GM12878 (cell line): ENCODE data around the gene GRIN2D. TPM values are rescaled to one million over a fixed set of nuclear protein-coding genes. Genes with fewer than 3 reads are reported as not detected.

Experiments
- ATAC-seq: fragments of 200-7000 bp; cut with Tn5 transposase; 3 replicates; pipeline ENCODE4 v1.9.1; 2020; ENCODE audit warnings: mild to moderate bottlenecking, moderate library complexity
- BruUV-seq: library from RNA; stranded (reverse); fragments of 400-500 nt; replicated peaks from 2 replicates; lab custom pipeline; 2021; lab: Mats Ljungman, UMichigan
- CTCF ChIA-PET: fragments of 300-600 bp; sonication (Branson Sonifier 250); formaldehyde crosslinking; extraction: SDS; loops from one replicate; lab custom pipeline; 2021; ENCODE audit warnings: inconsistent platforms; lab: Yijun Ruan, JAX
- POLR2A ChIA-PET: fragments of 350-600 bp; formaldehyde crosslinking; extraction: SDS; loops from one replicate; lab custom pipeline; 2021; ENCODE audit warnings: inconsistent platforms; lab: Charles Lee
- RAD21 ChIA-PET: fragments of 300-600 bp; sonication (Branson Sonifier 250); formaldehyde crosslinking; loops from one replicate; lab custom pipeline; 2023; ENCODE audit warnings: antibody characterized with exemption; ENCODE audit not compliant: unreplicated experiment; lab: Charles Lee
- SMC1A ChIA-PET: fragments of 300-600 bp; sonication (Branson Sonifier 250); formaldehyde crosslinking; loops from one replicate; lab custom pipeline; 2023; ENCODE audit not compliant: unreplicated experiment, uncharacterized antibody; lab: Charles Lee
- DNase-seq: peaks from one replicate; pipeline ENCODE4 v3.0.0-alpha.2; 2011; ENCODE audit warnings: low read depth, low spot score
- FAIRE-seq: peaks from 3 replicates; lab custom pipeline; 2011; peaks lifted over from hg19 to GRCh38; lab: Jason Lieb, UNC
- H2AFZ ChIP-seq: 2 replicates; pipeline ENCODE4 v1.6.0; 2011; ENCODE audit warnings: low read depth, low read length, control low read depth; ENCODE audit not compliant: control insufficient read depth
- H3K27ac ChIP-seq: 2 replicates; pipeline ENCODE4 v1.5.1; 2011; ENCODE audit warnings: control low read depth; ENCODE audit not compliant: control insufficient read depth, insufficient read depth
- H3K27me3 ChIP-seq, 2 experiments: replicated peaks in 1 of 2; 2 replicates each; pipeline versions ENCODE4 v1.6.0 to v1.6.1; 2011; ENCODE audit warnings: low read length in 1 of 2; ENCODE audit not compliant: control insufficient read depth in 2 of 2, insufficient read depth in 2 of 2
- H3K36me3 ChIP-seq, 2 experiments: 2 replicates each; pipeline ENCODE4 v1.5.1; 2011; ENCODE audit warnings: low read length in 1 of 2; ENCODE audit not compliant: control insufficient read depth in 2 of 2, insufficient read depth in 2 of 2
- H3K4me1 ChIP-seq: 2 replicates; pipeline ENCODE4 v1.6.1; 2011; ENCODE audit warnings: mild to moderate bottlenecking, low read length, moderate library complexity, mixed read lengths; ENCODE audit not compliant: control insufficient read depth, insufficient read depth
- H3K4me2 ChIP-seq: 2 replicates; pipeline ENCODE4 v1.6.0; 2011; ENCODE audit warnings: control low read depth; ENCODE audit not compliant: control insufficient read depth, insufficient read depth
- H3K4me3 ChIP-seq: fragments of 200-600 bp; sonication (generic); 2 replicates; pipeline ENCODE4 v1.5.1; 2016
- H3K79me2 ChIP-seq: 2 replicates; pipeline ENCODE4 v1.6.0; 2011; ENCODE audit warnings: low read length; ENCODE audit not compliant: control insufficient read depth, insufficient read depth
- H3K9ac ChIP-seq: 2 replicates; pipeline ENCODE4 v1.8.0; 2011; ENCODE audit warnings: low read length, control low read depth, mixed read lengths; ENCODE audit not compliant: control insufficient read depth, insufficient read depth
- H3K9me3 ChIP-seq: replicated peaks from 3 replicates; pipeline ENCODE4 v1.5.1; 2011; ENCODE audit warnings: mild to moderate bottlenecking, low read length; ENCODE audit not compliant: control insufficient read depth, insufficient read depth
- H4K20me1 ChIP-seq: 2 replicates; pipeline ENCODE4 v1.6.0; 2011; ENCODE audit not compliant: control insufficient read depth, insufficient read depth
- ASH2L ChIP-seq: fragments of 300-600, 200-600 bp; sonication (generic); IDR thresholded peaks from 2 replicates; pipeline ENCODE4 v1.6.1; 2017; ENCODE audit warnings: low read depth, mild to moderate bottlenecking, borderline replicate concordance
- CBFB ChIP-seq: IDR thresholded peaks from 2 replicates; pipeline ENCODE4 v1.6.1; 2016; ENCODE audit warnings: antibody characterized with exemption, low read depth
- CHD4 ChIP-seq: fragments of 200-600 bp; sonication (generic); IDR thresholded peaks from 2 replicates; pipeline ENCODE4 v1.6.1; 2016; ENCODE audit warnings: mild to moderate bottlenecking
- FOXK2 ChIP-seq: fragments of 450-650 bp; IDR thresholded peaks from 2 replicates; pipeline ENCODE4 v1.6.1; 2017; ENCODE audit warnings: mild to moderate bottlenecking, moderate library complexity
- HCFC1 ChIP-seq: fragments of 150-350 bp; IDR thresholded peaks from 2 replicates; pipeline ENCODE4 v1.6.1; 2014; ENCODE audit warnings: low read length
- HDAC2 ChIP-seq: fragments of 200-600 bp; sonication (generic); IDR thresholded peaks from 2 replicates; pipeline ENCODE4 v1.6.1; 2017
- MTA3 ChIP-seq: IDR thresholded peaks from 2 replicates; pipeline ENCODE4 v1.6.1; 2012; ENCODE audit warnings: low read length, inconsistent platforms, borderline replicate concordance
- NRF1 ChIP-seq: conservative IDR thresholded peaks from 2 replicates; pipeline ENCODE4 v1.6.1; 2011; ENCODE audit warnings: mild to moderate bottlenecking, low read depth, low read length, improper control_type of control experiment
- PBX3 ChIP-seq: IDR thresholded peaks from 2 replicates; pipeline ENCODE4 v1.6.1; 2011; ENCODE audit warnings: mild to moderate bottlenecking, low read depth, low read length, moderate library complexity; ENCODE audit not compliant: insufficient replicate concordance
- POU2F2 ChIP-seq: IDR thresholded peaks from 3 replicates; pipeline ENCODE4 v1.6.1; 2011; ENCODE audit warnings: low read depth, mild to moderate bottlenecking, low read length, borderline replicate concordance
- RB1 ChIP-seq: fragments of 450-650 bp; formaldehyde crosslinking; IDR thresholded peaks from 2 replicates; pipeline ENCODE4 v1.6.1; 2017; ENCODE audit warnings: mild to moderate bottlenecking, borderline replicate concordance
- RFX5 ChIP-seq: IDR thresholded peaks from 2 replicates; pipeline ENCODE4 v1.6.1; 2011; ENCODE audit warnings: low read depth, low read length, improper control_type of control experiment
- SIX5 ChIP-seq: IDR thresholded peaks from 2 replicates; pipeline ENCODE4 v1.6.1; 2011; ENCODE audit warnings: mild to moderate bottlenecking, low read depth, low read length, moderate library complexity; ENCODE audit not compliant: severe bottlenecking
- WGBS: methylation state at CpG from one replicate; pipeline ENCODE4 v1.1.6; 2016; ENCODE audit warnings: low lambda C conversion rate; ENCODE audit not compliant: insufficient replicate concordance, insufficient coverage; ENCODE audit errors: missing lambda C conversion rate; 5-methylcytosine and 5-hydroxymethylcytosine counted together
- in situ Hi-C: fragments of 300-500 bp; cut with MboI; formaldehyde crosslinking; loops from 9 replicates; pipeline ENCODE4 v1.14.3; 2018; ENCODE audit warnings: mixed read lengths
- intact Hi-C: fragments of 100-400 bp; cut with micrococcal nuclease; formaldehyde crosslinking; loops from one replicate; pipeline ENCODE4 v1.14.2; 2022; ENCODE audit not compliant: unreplicated experiment
- polyA plus RNA-seq, 11 experiments: library from polyadenylated mRNA; depleted of rRNA in 4 of 11; unstranded in 6 of 11; stranded (reverse) in 5 of 11; fragments of >200 nt; fragmentation: Nextera tagmentation in 4 of 11; fragmentation: Illumina TruSeq in 1 of 11; extraction: Ambion mirVana in 4 of 11; extraction: Trizol in 1 of 11; gene quantifications; 1 replicate in 1 of 11; 2 replicates in 10 of 11; pipeline versions ENCODE4 v1.2.1 to v1.2.3, GENCODE V29; 2011 to 2016; ENCODE audit warnings: inconsistent platforms in 2 of 11, missing spikeins in 2 of 11, low read depth in 1 of 11
- total RNA-seq, 4 experiments: library from RNA; depleted of rRNA in 3 of 4; stranded (reverse); fragments of >200 nt in 3 of 4; fragmentation: Illumina TruSeq in 1 of 4; extraction: Trizol in 1 of 4; gene quantifications; 2 replicates each; pipeline versions ENCODE4 v1.2.1 to v1.2.3, GENCODE V29; 2013 to 2021
- TF ChIP-seq, protein P1 (sequence below): fragments of 450-650 bp; IDR thresholded peaks from 2 replicates; pipeline ENCODE4 v1.6.1; 2017; ENCODE audit warnings: low read depth, mild to moderate bottlenecking, moderate library complexity
- TF ChIP-seq, protein P2 (sequence below): fragments of 450-650 bp; conservative IDR thresholded peaks from 2 replicates; pipeline ENCODE4 v1.6.1; 2017; ENCODE audit warnings: mild to moderate bottlenecking, moderate library complexity

Gene GRIN2D
- total and polyA plus RNA-seq, 10 of the 15 experiments (the other 5 are each of a cell fraction or from before 2014, with no cell fraction given), result 0.03 to 0.38 (median 0.04) TPM; not detected in 3

GRCh38 chr19:48393559-48394330, at the start of gene GRIN2D (continued):
- TF ChIP-seq POU2F2 (no peak), PBX3 (no peak), CBFB (no peak), HDAC2 (no peak)

DNA sequence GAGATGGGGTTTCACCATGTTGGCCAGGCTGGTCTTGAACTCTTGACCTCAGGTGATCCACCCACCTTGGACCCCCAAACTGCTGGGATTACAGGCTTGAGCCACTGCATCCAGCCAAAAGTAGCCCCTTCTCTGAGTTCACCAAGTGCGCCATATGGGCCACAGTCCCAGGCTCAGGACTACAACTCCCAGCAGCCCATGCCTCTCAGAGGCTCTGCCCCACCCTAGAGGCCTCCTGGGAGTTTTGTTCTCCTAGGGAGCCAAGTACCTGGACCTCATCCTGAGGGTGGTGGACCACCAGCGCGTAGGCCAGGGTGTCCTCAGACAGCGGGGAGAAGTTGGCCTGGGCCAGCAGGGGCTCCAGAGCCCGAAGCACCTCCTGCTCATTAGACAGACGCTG, 48.6 kb upstream of the GRIN2D start:
- Histone ChIP-seq H3K4me3 (no peak overlapping the region), H2AFZ (no peak overlapping the region), H3K36me3 (peaks cover 0 to 2% of the 10 kb centered on the region in 2 experiments; a peak in 2 of 4 replicates), H3K9me3 (no peaks in the 10 kb centered on the region), H3K79me2 (no peaks in the 10 kb centered on the region), H3K27ac (no peak overlapping the region), H3K4me2 (no peak overlapping the region), H3K27me3 (no peaks in the 10 kb centered on the region), H4K20me1 (no peaks in the 10 kb centered on the region), H3K4me1 (no peaks in the 10 kb centered on the region), H3K9ac (no peak overlapping the region)
- FAIRE-seq (no peak), DNase-seq (no peak), ATAC-seq (0 out of 3 replicates have a peak, but pooled peaks have one; percentile 50)
- CTCF ChIA-PET, result interaction anchor here (1.8 kb wide), 1 partner anchor 31 kb away, joined by 5 read pairs; no protein-coding TSS in a partner anchor
- in situ Hi-C loops, result no loop called here
- TF ChIP-seq SIX5 (peak; percentile 62), CHD4 (no peak), FOXK2 (no peak), ASH2L (no peak), RFX5 (no peak), NRF1 (no peak), HCFC1 (peak; percentile 50), MTA3 (no peak), RB1 (no peak)
- TF ChIP-seq, protein P1, sequence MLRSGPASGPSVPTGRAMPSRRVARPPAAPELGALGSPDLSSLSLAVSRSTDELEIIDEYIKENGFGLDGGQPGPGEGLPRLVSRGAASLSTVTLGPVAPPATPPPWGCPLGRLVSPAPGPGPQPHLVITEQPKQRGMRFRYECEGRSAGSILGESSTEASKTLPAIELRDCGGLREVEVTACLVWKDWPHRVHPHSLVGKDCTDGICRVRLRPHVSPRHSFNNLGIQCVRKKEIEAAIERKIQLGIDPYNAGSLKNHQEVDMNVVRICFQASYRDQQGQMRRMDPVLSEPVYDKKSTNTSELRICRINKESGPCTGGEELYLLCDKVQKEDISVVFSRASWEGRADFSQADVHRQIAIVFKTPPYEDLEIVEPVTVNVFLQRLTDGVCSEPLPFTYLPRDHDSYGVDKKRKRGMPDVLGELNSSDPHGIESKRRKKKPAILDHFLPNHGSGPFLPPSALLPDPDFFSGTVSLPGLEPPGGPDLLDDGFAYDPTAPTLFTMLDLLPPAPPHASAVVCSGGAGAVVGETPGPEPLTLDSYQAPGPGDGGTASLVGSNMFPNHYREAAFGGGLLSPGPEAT, result no peak
- TF ChIP-seq, protein P2, sequence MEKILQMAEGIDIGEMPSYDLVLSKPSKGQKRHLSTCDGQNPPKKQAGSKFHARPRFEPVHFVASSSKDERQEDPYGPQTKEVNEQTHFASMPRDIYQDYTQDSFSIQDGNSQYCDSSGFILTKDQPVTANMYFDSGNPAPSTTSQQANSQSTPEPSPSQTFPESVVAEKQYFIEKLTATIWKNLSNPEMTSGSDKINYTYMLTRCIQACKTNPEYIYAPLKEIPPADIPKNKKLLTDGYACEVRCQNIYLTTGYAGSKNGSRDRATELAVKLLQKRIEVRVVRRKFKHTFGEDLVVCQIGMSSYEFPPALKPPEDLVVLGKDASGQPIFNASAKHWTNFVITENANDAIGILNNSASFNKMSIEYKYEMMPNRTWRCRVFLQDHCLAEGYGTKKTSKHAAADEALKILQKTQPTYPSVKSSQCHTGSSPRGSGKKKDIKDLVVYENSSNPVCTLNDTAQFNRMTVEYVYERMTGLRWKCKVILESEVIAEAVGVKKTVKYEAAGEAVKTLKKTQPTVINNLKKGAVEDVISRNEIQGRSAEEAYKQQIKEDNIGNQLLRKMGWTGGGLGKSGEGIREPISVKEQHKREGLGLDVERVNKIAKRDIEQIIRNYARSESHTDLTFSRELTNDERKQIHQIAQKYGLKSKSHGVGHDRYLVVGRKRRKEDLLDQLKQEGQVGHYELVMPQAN, result no peak
- POLR2A ChIA-PET, result no interaction called here
- RAD21 ChIA-PET, result no interaction called here
- no TSS peak for BruUV-seq
- intact Hi-C loops, result no loop called here
- 91% methylated on average over 6 of the region's 6 CpGs for WGBS
- SMC1A ChIA-PET, result no interaction called here
